Tibial nerve (tissue), 4 donors: ENCODE results near the gene PGBD5.
A peak's percentile ranks its signal among the peaks of the same experiment; 100 is the strongest.

Experiments
- CTCF ChIP-seq, 5 experiments: fragments of 200-600 bp in 3 of 5; fragments of 450-650 bp in 2 of 5; sonication (generic) in 3 of 5; IDR thresholded peaks; one replicate each; pipeline ENCODE4 v1.5.1; 2016 to 2019; ENCODE audit warnings: antibody characterized with exemption in 5 of 5, mild to moderate bottlenecking in 3 of 5, moderate library complexity in 2 of 5
- EP300 ChIP-seq, 2 donors: sonication (generic); formaldehyde crosslinking; IDR thresholded peaks; one replicate each; pipeline ENCODE4 v1.6.1; 2017; ENCODE audit warnings: antibody characterized with exemption in 2 of 2, mild to moderate bottlenecking in 1 of 2

GRCh38 chr1:230365723-230366307 lies 60.3 kb downstream of the PGBD5 start:
- TF ChIP-seq CTCF (IDR thresholded peaks at IDR 0.05): peak in 1 of 5 experiments; percentile 12
- TF ChIP-seq EP300 (IDR thresholded peaks at IDR 0.05): no peak
